GM21619 (cell line): Measurements from ENCODE around the gene CHRNB1.

Source experiments
- ATAC-seq: cut with Tn5 transposase; IDR thresholded peaks from one replicate; pipeline ENCODE4 v1.9.1; 2021; ENCODE audit not compliant: unreplicated experiment

CHRNB1 gene, protein sequence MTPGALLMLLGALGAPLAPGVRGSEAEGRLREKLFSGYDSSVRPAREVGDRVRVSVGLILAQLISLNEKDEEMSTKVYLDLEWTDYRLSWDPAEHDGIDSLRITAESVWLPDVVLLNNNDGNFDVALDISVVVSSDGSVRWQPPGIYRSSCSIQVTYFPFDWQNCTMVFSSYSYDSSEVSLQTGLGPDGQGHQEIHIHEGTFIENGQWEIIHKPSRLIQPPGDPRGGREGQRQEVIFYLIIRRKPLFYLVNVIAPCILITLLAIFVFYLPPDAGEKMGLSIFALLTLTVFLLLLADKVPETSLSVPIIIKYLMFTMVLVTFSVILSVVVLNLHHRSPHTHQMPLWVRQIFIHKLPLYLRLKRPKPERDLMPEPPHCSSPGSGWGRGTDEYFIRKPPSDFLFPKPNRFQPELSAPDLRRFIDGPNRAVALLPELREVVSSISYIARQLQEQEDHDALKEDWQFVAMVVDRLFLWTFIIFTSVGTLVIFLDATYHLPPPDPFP

DNA sequence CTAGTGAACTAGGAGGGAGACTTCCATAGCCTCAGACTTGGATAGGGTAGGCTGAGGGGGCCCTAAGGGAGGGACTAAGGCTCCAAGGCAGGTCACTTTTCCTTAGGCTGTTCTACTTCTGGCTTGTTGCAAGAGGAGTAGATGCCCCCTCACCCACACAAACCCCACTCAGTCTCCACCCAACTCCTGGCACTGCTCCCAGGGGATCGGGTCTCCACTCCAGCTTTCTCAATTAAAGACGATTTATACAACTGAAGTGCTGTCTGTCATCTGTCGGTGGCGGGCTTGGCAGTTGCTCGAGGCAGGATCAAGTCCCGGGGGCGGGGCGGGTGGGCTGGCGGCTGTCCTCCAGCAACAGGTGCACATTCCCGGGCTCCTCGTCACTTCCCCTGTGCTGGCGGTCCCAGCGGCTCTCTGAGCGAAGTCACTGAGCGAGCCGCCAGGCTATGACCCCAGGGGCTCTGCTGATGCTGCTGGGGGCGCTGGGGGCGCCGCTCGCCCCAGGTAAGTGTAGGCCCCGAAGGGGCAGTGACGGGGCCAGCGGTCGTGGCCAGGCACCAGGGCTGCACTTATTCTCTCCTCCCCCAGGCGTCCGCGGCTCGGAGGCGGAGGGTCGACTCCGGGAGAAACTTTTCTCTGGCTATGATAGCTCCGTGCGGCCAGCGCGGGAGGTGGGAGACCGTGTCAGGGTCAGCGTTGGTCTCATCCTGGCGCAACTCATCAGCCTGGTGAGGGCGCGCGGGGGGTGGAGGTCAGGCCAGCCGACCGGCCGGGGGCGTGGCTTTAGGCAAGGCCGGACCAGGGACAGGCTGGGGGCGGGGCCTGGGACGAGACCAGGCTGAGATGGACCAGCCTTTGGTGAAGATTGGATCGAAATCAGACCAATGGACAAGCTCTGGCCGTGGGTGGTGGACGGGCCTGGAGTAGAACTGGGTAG lies at the start of gene CHRNB1:
CHRNB1 (plus strand) TSS at position 380 of the 937 bp plus-strand sequence; CDS start at position 447, 67 bp downstream.
- ATAC-seq: peak; percentile 56

DNA sequence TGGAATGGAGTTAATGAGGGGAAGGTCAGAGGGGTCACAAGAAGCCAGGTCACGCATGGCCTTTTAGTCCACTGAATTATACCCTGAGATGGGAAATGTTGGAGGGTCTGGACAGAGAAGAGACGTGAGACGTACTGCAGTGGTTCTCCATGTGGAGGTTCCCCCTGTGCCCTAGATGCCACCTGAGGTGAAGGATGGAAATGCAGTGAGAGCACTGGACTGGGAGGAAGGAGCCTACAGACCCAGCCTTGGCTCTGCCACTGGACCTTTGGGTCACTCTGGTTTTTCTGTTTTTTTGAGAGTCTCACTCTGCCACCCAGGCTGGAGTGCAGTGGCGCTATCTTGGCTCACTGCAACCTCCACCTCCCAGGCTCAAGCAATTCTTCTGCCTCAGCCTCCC lies 48.7 kb upstream of the CHRNB1 start:
- no peak for ATAC-seq

DNA sequence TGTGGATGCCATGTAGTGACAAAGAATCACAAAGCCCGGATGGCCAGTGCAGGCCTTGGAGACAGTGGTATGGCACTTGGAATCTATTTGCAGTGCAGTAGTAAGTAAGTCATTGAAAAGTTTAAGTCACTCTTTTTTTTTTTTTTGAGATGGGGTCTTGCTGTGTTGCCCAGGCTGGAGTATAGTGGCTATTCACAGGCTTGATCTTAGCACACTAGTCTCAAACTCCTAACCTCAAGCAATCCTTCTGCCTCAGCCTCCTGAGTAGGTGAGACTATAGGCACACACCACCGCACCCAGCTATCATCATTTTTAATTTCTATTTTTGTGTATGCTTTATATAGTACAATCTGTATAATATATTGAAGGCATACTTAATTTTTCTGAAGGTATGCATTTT lies 46.2 kb upstream of the CHRNB1 start:
- no peak for ATAC-seq

DNA sequence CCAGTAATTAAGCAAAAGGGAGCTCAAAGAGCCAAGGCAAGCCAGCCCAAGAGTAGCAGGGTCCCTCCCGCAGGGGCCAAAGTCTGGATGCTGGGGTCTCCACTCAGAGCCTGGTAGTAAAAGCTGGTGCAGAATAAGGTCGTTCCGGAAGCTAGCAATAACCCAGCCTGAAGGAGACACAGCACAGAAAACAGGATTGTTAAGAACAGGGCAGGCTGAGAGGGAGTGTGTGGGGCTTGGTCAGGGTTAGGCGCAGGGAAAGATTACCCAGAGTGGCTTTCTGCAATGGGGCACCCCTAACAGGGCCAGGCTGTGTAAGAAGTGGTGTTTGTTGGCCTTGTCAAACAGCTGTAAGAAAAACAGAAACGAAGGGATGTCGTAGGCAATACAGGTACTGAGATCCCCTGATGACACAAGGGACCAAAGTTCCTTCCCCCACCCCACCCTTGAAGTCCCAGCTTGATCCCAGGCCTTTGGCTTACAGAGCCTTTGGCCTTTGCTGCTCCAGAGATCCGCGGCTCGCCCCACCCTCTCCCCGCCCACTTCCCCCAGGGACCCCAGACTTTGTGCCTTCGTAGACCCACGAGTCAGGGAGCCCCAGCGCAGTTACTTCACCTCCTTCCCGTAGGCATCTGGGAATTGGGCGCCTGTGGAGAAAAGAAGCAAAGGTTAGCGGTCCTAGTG lies 41.7 kb upstream of the CHRNB1 start:
- ATAC-seq: no peak

DNA sequence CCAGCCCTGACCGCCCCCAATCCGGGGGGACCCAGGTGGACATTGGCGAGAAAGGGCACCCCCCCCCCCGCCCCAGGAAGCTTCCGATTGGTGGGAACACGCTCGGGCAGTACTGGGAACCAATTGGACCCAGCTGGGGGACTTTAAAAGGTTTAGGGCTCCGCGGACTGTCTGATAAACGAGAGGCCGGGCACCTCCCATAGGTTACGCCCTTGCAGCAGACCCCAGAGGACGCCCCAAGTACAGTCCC lies 41.2 kb upstream of the CHRNB1 start:
- peak; percentile 13 for ATAC-seq

DNA sequence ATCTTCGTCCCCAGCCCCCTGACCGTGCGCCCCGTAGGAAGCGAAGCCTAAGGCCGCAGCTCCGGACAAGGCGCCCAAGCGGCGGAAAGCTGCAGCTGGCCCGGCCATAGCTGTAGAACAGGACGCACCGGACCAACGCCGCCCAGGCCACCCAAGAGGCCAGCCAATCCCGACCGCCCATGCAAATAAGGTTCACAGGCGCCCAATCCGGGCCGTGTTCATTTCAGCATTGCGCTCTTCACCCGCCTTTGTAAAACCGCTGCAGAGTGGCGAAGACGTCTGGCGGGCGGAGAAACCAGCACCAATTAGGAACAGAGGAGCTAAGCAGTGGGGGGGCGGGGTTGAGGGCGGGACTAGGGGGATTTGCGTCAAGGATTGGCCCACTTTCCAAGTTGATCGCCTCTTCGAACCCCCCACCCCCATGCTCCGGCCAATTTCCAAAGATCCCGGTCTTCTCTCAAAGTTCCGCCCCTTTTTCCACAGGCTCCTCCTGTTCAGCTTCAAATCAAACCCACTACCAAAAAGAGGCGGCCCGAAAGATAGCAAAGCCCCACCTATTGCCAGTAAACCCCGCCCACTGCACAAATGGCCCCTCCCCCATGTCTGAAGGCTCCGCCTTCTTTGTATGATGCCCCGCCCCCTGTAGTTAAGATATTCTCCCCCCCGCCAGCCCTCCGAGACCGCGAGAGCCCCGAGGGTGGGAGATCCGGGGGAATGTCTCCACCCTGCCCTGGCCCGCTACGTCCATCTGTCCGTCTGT lies 40.7 kb upstream of the CHRNB1 start, which contains the start of gene TMEM256:
TMEM256 (minus strand) TSS at position 121 of the 760 bp plus-strand sequence; CDS start at position 108, 13 bp downstream.
- ATAC-seq: peak; percentile 94

DNA sequence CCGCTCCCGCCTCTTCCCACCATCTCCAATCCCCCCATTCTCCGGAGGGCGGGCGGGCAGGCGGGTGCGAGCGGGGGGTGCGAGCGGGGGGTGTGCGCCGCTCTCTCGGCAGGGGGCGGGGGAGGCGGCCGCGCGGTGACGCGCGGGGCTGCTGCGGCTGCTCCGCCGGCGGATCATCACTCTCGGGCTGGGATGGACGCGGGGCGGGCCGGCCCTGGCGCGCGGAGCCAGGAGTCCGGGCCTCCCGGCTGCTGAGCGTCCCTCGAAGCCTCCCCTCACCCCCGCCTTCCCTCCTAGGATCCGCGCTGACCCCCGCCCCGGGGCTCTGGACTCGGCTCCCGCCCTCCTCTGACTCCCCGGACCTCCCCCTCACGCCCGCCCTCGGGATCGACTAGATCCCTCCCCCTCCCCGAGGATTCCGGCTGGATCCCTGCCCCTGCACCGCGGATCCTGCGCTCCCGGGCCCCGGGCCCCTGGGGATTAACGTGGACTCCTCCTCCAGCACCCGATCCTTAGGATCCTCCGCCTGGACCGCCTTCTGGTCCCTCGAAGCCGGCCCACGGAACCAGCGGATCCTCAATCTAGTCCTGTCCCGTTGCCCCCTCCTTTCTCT lies 40.0 kb upstream of the CHRNB1 start:
- no peak for ATAC-seq

DNA sequence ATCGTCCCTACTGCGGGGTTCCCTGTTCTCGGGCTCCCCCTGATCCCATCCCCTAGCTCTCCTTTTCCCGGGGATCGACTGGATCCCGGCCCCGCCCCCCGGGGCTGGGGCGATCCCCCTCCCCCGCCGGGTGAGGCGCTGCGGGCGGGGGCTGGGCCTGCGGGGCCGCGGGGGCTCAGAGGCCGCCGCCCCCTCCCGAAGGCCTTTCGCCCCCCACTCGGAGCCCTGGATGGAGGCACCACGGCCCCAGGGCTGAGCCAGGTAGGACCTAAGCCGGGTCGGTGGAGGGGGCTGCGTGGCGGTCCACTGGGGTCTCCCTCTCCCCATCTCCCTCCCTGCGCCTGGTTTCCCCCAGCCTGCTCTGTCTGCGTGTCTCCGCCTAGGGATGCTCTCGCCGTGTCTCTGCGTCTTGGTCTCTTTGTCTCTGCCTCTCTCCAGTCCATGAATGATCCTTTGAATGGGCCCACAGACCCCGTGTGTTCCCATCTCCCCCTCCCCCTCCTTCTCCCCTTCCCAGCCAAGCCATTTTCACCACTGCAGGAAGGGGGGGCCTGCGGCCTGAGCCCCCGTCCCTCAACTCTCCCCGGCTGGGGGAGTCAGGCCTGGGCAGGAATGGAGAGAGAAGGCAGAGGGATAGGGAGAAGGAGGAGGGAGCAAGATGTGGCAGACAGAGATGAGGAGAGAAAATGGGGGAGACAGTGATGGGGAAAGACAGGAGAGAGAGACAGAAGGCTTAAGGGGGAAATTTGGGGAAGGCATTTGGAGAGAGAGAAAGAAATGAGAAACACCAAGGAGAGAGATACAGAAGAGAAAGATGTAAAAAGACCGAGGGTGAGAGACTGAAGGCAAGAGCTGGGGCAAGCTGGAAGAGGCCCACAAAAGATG lies 39.3 kb upstream of the CHRNB1 start:
- no peak for ATAC-seq

DNA sequence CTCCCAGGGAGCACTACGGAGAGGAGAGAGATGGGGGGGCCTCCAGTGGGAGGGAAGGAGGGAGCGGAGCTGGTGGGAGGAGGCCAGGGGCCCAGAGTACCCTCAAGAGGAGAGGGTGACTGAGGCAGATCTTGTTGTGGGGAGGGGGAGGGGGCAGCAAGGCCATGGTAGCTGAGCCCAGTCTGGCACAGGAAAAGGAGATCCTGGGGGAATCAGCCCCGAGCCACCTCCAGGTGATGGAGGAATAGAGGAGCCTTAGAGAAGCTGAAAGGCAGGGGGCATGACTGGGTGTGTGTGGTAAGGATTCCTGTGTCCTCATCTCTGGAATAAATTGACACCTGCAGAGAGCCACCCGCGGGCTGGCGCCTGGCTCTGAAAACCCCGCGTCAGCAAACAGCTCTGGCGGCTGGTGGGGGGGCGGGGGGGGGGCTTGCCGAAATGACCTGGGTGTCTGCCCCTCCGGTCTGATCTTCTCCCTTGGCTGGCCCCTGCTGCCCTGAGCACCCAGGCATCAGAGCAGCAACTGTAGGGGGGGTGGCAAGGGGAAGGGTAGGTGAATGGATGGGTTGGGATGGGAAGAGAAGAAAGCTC lies 38.5 kb upstream of the CHRNB1 start:
- no peak for ATAC-seq

DNA sequence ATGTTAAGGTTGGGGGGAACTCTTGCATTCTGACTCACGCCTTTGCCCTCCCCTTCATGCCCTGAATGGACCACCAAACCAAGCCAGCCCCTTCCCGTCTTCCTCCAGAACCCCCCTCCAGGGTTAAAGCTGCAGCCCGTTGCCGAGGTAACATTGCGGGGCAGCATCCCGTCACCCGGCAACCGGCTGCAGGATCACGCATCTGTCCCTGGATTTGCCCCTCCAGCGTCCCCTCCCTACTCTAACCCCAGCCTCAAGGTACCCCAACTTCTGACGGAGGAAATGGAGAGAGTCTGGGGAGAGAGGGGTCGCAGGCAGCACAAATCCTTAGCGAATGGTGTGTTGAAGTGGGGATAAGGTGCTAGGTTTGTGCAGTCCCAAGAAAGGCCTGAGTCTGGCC lies 37.8 kb upstream of the CHRNB1 start:
- no peak for ATAC-seq

DNA sequence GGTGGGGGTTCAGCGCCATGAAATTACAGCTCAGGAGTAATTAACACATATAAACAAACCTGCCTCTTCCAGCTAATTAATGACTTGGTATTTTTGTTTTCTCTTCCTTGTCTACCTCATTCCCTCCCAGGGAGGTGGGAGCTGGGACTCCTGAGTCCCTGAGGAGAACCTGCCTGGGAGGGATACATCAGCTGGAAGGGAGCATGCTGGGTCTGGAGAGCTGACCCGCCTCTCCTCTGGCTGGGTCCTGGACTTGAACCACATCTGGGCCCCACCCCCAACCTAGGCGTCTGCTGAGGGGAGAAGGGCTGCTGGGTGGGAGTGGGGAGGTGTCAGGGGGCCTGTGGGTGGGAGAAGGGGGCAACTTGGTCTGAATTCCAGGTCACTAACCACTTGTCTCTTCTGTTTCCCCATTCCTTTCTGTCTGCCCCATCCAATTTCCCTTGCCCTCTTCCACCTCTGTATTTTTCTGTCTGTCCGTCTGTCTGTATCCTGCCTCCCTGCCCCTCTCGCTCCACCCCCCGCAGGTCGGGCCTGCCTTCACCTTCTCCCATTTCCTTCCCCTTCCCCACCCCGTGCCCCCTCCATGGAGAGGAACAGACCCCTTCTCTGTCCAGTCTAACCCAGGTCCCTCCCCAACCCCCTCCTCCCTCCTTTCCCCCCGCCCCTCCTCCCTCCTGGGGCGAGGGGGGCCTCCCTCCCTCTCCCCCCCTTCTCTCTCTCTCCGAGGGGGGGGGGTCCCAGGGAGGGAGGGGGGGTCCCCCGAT lies 37.2 kb upstream of the CHRNB1 start, which contains the start of gene NLGN2:
NLGN2 (plus strand) TSS at position 361 of the 767 bp plus-strand sequence. CDS start 411 bp downstream, outside the sequence.
- ATAC-seq: no peak

DNA sequence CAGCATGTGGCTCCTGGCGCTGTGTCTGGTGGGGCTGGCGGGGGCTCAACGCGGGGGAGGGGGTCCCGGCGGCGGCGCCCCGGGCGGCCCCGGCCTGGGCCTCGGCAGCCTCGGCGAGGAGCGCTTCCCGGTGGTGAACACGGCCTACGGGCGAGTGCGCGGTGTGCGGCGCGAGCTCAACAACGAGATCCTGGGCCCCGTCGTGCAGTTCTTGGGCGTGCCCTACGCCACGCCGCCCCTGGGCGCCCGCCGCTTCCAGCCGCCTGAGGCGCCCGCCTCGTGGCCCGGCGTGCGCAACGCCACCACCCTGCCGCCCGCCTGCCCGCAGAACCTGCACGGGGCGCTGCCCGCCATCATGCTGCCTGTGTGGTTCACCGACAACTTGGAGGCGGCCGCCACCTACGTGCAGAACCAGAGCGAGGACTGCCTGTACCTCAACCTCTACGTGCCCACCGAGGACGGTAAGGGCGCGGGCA lies 36.6 kb upstream of the CHRNB1 start:
- ATAC-seq: no peak

DNA sequence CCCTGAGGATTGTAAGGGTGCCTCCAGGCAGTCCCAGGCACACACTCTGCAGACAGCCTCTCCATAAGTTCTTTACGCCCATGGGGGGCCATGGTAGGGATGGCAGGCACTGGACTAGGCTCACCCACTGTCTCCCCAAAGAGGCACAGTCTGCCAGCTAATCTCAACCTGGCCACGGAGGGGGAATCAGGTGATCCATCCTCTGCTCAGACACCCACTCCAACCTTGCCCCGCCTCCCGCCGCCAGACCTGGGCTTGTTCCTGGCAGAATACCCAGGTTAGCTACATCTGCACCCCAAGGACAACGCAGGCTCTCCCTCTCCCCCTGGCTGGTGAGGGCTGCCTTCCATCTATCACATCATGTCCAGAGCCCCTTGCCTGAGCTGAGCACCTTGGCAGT lies 36.0 kb upstream of the CHRNB1 start:
- no peak for ATAC-seq

DNA sequence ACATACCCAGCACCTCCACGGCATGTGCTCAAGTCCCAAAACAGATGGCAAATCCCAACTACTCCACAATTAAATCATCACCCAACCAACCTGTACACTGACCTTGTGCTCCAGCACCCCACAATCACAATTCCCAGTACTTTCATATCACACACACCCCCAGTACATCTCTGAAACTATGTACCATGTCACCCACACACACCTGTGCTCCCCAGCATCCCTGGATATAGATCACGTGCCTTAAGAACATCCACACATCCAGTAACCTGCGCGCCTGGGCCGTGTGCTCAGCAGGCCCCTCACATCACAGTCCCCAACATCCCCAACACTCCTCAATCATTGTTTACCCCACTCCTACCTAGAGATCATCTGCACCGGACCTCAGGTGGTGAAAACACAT lies 35.1 kb upstream of the CHRNB1 start:
- ATAC-seq: no peak

DNA sequence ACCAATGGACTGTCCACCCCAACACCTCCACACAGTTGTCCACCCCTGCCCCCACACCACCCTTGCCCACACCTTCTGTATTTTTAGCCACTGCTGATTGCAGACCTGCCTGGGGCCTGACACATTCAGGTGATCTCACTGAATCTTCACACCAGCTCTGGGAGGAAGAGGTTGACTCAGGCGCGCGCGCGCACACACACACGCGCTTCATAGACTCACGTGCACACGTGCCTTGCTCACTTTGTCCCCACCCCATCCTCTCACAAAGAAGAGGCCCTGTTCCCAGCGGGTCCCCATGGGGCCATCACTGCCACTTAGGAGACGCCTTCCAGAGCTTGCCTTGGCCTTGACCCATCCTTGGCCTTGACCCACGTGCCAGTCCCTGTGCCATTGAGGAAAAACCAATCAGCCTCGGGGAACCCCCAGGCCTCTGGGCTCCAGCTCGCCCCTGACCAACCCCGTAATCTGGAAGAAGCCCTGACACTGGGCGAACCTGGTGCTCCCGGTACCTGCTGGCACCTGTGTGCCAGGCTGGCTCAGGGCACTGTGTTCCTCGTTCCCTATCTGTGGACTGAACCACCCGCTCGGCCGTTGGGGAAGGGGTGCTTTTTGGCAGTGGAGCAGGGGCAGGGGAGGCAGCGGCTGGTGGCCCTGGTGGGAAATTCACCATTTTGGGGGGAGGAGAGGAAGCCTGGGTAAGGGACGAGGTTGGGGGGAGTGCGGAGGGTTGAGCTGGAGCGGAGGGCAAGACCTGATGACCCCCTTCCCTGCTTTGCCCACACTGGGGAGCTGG lies 34.0 kb upstream of the CHRNB1 start:
- no peak for ATAC-seq

DNA sequence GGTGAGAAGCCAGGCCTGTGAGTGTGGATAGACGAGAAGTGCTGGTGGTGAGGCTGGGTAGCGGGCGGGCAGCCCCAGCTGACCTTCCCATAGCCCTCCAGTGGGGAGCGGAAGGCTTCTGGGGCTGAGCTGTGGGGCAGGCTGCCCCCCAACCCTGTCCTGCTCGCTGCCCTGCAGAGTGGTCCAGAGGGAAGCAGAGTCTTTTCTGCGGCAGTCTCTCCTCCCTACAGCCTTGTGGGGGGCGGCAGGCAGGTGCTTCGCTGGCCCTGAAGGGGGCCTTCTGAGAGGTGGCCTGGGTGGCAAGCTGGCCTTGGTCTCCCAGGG lies 33.5 kb upstream of the CHRNB1 start:
- ATAC-seq: no peak

DNA sequence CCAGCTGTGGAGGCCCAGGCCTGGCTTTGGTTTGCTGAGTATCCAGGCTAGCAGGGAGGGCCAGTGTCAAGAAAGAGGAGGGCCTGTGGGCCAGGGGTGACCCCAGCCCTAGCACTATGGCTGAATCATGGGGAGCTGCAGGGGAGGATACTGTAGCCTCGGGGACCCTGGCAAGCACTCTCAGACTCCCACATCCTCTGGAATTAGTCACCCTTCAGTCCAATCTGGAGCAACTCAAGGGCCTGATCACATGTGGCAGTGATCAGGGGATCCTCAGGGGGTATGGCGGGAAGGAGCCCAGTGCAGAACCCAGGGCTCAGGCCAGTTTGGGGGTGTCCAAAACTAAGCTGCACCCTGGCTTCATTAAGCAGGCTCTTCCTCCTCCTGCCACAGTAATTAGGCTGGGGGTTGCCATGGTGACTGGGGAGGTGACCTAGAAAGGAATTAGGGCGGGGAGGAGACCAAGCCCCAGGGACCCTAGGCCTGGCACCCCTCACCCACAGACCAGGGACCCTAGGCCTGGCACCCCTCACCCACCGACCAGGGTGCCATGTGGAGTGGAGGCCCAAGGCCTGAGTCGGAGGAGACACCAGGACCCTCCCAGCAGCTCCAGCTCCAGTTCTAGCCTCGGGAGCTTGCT lies 31.4 kb upstream of the CHRNB1 start:
- ATAC-seq: no peak
